ENCODE data around the gene CD99. TPM values are rescaled to one million over a fixed set of nuclear protein-coding genes. Genes with fewer than 3 reads are reported as not detected.
"Not testable (repeated sequence)": the region's sequence is repeated elsewhere in the genome, so short reads cannot be mapped to it uniquely, and the experiment has no call there.

The CD99 gene
- total and polyA plus RNA-seq, 2 donors (not counting 1 experiment from before 2014, with no cell fraction given) = 70.7 to 133 TPM

DNA sequence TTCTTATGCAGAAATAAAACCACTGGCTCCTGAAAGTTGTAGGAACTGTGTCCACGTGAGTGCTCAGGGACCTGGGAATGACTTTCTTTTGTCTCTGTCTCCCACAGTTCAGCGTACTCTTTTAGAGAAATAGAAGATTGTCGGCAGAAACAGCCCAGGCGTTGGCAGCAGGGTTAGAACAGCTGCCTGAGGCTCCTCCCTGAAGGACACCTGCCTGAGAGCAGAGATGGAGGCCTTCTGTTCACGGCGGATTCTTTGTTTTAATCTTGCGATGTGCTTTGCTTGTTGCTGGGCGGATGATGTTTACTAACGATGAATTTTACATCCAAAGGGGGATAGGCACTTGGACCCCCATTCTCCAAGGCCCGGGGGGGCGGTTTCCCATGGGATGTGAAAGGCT lies 49.6 kb downstream of the CD99 start:
- no peak overlapping the region for H3K27ac ChIP-seq (ENCODE audit: low read length in 2 of 2)
- no peaks in the 10 kb centered on the region for H3K4me1 ChIP-seq (ENCODE audit: control insufficient read depth in 2 of 2, insufficient read depth in 2 of 2, low read length in 2 of 2)
- ChIA-PET CTCF (no interaction called here), POLR2A (no interaction called here)
- no peak overlapping the region for H3K9ac ChIP-seq (ENCODE audit: low read length)
- ATAC-seq (ENCODE audit: low read depth) = no peak
- Mint-ChIP-seq H3K27ac (no peak overlapping the region), H3K4me1 (no peaks in the 10 kb centered on the region), H3K4me3 (no peak overlapping the region), H3K9me3 (ENCODE audit: insufficient read depth) (no peaks in the 10 kb centered on the region), H3K27me3 (no peaks in the 10 kb centered on the region)
- TF ChIP-seq, protein P1, sequence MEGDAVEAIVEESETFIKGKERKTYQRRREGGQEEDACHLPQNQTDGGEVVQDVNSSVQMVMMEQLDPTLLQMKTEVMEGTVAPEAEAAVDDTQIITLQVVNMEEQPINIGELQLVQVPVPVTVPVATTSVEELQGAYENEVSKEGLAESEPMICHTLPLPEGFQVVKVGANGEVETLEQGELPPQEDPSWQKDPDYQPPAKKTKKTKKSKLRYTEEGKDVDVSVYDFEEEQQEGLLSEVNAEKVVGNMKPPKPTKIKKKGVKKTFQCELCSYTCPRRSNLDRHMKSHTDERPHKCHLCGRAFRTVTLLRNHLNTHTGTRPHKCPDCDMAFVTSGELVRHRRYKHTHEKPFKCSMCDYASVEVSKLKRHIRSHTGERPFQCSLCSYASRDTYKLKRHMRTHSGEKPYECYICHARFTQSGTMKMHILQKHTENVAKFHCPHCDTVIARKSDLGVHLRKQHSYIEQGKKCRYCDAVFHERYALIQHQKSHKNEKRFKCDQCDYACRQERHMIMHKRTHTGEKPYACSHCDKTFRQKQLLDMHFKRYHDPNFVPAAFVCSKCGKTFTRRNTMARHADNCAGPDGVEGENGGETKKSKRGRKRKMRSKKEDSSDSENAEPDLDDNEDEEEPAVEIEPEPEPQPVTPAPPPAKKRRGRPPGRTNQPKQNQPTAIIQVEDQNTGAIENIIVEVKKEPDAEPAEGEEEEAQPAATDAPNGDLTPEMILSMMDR (IDR thresholded peaks at IDR 0.05) = no peak
- no peak for TF ChIP-seq EZH2 (IDR thresholded peaks at IDR 0.05; ENCODE audit: borderline replicate concordance, insufficient read depth, low read depth, low read length, poor library complexity, severe bottlenecking)
- H3K4me2 ChIP-seq (replicated peaks; ENCODE audit: low read depth, low read length, poor library complexity, severe bottlenecking) = no peak overlapping the region
- no peaks in the 10 kb centered on the region for H4K20me1 ChIP-seq (ENCODE audit: control insufficient read depth, insufficient read depth, low read length, poor library complexity, severe bottlenecking)
- H3K4me3 ChIP-seq (ENCODE audit: control extremely low read depth in 1 of 5, extremely low read depth in 1 of 5, insufficient read depth in 1 of 5, low read depth in 2 of 5, low read length in 4 of 5) = no peak overlapping the region
- H3K9me3 ChIP-seq (ENCODE audit: control extremely low read depth in 1 of 3, control insufficient read depth in 2 of 3, insufficient read depth in 1 of 3, low read length in 2 of 3) = no peaks in the 10 kb centered on the region
- no peak for DNase-seq
- H3K79me2 ChIP-seq (ENCODE audit: control insufficient read depth, insufficient read depth, low read length) = no peaks in the 10 kb centered on the region
- WGBS (ENCODE audit: insufficient coverage) = 98% methylated on average over 11 of the region's 11 CpGs
- intact Hi-C loops (cut with micrococcal nuclease) = loop anchor here (5.0 kb wide), 1 partner anchor 33 kb away; no protein-coding TSS in a partner anchor
- no peaks in the 10 kb centered on the region for H3K27me3 ChIP-seq (replicated peaks in 1 of 4; ENCODE audit: control extremely low read depth in 1 of 4, control insufficient read depth in 3 of 4, insufficient read depth in 4 of 4, low read length in 3 of 4)
- peaks cover 3 to 38% of the 10 kb centered on the region in 2 experiments for H3K36me3 ChIP-seq (replicated peaks in 1 of 2; ENCODE audit: control extremely low read depth in 1 of 2, control insufficient read depth in 1 of 2, extremely low read depth in 1 of 2, insufficient read depth in 2 of 2, low read length in 1 of 2)
- no peak overlapping the region for H2AFZ ChIP-seq (ENCODE audit: insufficient read depth, low read depth, low read length, poor library complexity, severe bottlenecking)

DNA sequence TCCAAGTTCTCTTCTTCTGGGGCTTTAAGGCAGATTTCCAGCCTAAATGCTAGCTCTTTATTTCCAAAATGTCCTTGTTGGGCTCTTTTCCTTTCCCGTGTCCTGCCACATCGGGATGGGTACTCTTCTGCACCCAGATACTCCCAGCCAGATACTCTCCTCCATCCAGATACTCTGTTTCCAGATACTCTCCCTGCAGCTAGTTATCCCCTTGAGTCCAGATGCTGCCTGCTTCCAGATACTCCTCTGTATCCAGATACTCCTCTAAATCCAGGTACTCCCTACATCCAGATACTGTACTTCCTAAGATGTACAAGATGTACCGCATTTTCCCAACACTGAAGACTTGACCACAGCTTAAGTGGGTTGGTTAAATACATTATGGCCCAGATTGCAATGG lies 50.3 kb downstream of the CD99 start:
- Histone ChIP-seq H3K36me3 (replicated peaks in 1 of 2; ENCODE audit: control extremely low read depth in 1 of 2, control insufficient read depth in 1 of 2, extremely low read depth in 1 of 2, insufficient read depth in 2 of 2, low read length in 1 of 2) (peaks cover 3 to 36% of the 10 kb centered on the region in 2 experiments), H3K4me3 (ENCODE audit: control extremely low read depth in 1 of 5, extremely low read depth in 1 of 5, insufficient read depth in 1 of 5, low read depth in 2 of 5, low read length in 4 of 5) (no peak overlapping the region), H3K79me2 (ENCODE audit: control insufficient read depth, insufficient read depth, low read length) (no peaks in the 10 kb centered on the region), H3K9ac (ENCODE audit: low read length) (no peak overlapping the region), H3K4me2 (replicated peaks; ENCODE audit: low read depth, low read length, poor library complexity, severe bottlenecking) (no peak overlapping the region), H4K20me1 (ENCODE audit: control insufficient read depth, insufficient read depth, low read length, poor library complexity, severe bottlenecking) (no peaks in the 10 kb centered on the region), H3K4me1 (ENCODE audit: control insufficient read depth in 2 of 2, insufficient read depth in 2 of 2, low read length in 2 of 2) (no peaks in the 10 kb centered on the region), H3K27me3 (replicated peaks in 1 of 4; ENCODE audit: control extremely low read depth in 1 of 4, control insufficient read depth in 3 of 4, insufficient read depth in 4 of 4, low read length in 3 of 4) (no peaks in the 10 kb centered on the region), H3K9me3 (ENCODE audit: control extremely low read depth in 1 of 3, control insufficient read depth in 2 of 3, insufficient read depth in 1 of 3, low read length in 2 of 3) (no peaks in the 10 kb centered on the region), H3K27ac (ENCODE audit: low read length in 2 of 2) (no peak overlapping the region), H2AFZ (ENCODE audit: insufficient read depth, low read depth, low read length, poor library complexity, severe bottlenecking) (no peak overlapping the region)
- WGBS (ENCODE audit: insufficient coverage) = 100% methylated on average over 2 of the region's 3 CpGs
- no peaks in the 10 kb centered on the region for H3K27me3 Mint-ChIP-seq
- ATAC-seq (ENCODE audit: low read depth) = no peak
- DNase-seq = no peak
- H3K4me1 Mint-ChIP-seq = no peaks in the 10 kb centered on the region
- TF ChIP-seq, protein P1 (IDR thresholded peaks at IDR 0.05) = no peak
- no peak for TF ChIP-seq EZH2 (IDR thresholded peaks at IDR 0.05; ENCODE audit: borderline replicate concordance, insufficient read depth, low read depth, low read length, poor library complexity, severe bottlenecking)
- intact Hi-C loops (cut with micrococcal nuclease) = loop anchor here (5.0 kb wide), 1 partner anchor 34 kb away; no protein-coding TSS in a partner anchor
- no peak overlapping the region for H3K27ac Mint-ChIP-seq
- no peak overlapping the region for H3K4me3 Mint-ChIP-seq
- no peaks in the 10 kb centered on the region for H3K9me3 Mint-ChIP-seq (ENCODE audit: insufficient read depth)
- ChIA-PET CTCF (no interaction called here), POLR2A (no interaction called here)

DNA sequence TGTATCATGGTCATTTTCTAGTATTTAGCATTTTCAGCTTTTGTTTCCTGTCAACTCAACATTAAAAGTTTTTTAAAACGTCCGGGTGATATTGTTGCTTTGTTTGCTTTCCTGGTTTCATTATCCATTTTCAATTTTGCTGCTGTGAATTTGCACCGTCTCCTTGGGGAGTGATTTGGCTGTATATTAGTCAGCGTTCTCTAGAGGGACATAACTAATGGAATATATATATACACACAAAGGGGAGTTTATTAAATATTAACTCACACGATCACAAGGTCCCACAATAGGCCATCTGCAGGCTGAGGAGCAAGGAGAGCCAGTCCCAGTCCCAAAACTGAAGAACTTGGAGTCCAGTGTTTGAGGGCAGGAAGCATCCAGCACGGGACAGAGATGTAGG lies 55.2 kb downstream of the CD99 start:
- POLR2A ChIA-PET; H3K4me3 ChIP-seq (ENCODE audit: control extremely low read depth in 1 of 5, extremely low read depth in 1 of 5, insufficient read depth in 1 of 5, low read depth in 2 of 5, low read length in 4 of 5); H3K4me2 ChIP-seq (replicated peaks; ENCODE audit: low read depth, low read length, poor library complexity, severe bottlenecking); H3K9ac ChIP-seq (ENCODE audit: low read length); H3K79me2 ChIP-seq (ENCODE audit: control insufficient read depth, insufficient read depth, low read length); H4K20me1 ChIP-seq (ENCODE audit: control insufficient read depth, insufficient read depth, low read length, poor library complexity, severe bottlenecking); H3K9me3 ChIP-seq (ENCODE audit: control extremely low read depth in 1 of 3, control insufficient read depth in 2 of 3, insufficient read depth in 1 of 3, low read length in 2 of 3); intact Hi-C loops (cut with micrococcal nuclease); CTCF ChIA-PET; ATAC-seq (ENCODE audit: low read depth); H3K4me1 Mint-ChIP-seq; H3K27ac ChIP-seq (ENCODE audit: low read length in 2 of 2); H3K27ac Mint-ChIP-seq; H3K27me3 Mint-ChIP-seq; H3K4me1 ChIP-seq (ENCODE audit: control insufficient read depth in 2 of 2, insufficient read depth in 2 of 2, low read length in 2 of 2); H3K27me3 ChIP-seq (replicated peaks in 1 of 4; ENCODE audit: control extremely low read depth in 1 of 4, control insufficient read depth in 3 of 4, insufficient read depth in 4 of 4, low read length in 3 of 4); DNase-seq; H3K4me3 Mint-ChIP-seq; H3K9me3 Mint-ChIP-seq (ENCODE audit: insufficient read depth); H2AFZ ChIP-seq (ENCODE audit: insufficient read depth, low read depth, low read length, poor library complexity, severe bottlenecking): not testable (repeated sequence)
- H3K36me3 ChIP-seq (replicated peaks in 1 of 2; ENCODE audit: control extremely low read depth in 1 of 2, control insufficient read depth in 1 of 2, extremely low read depth in 1 of 2, insufficient read depth in 2 of 2, low read length in 1 of 2) = peaks cover 3 to 17% of the 10 kb centered on the region in 2 experiments
- WGBS (ENCODE audit: insufficient coverage) = 71% methylated on average over 1 of the region's 6 CpGs

All from B cell (primary cell).